Loucy (cell line): ENCODE measurements around the gene VPS35L.

Source experiments
- H2AFZ ChIP-seq: fragments of 200-600 bp; sonication (generic); 2 replicates; pipeline ENCODE4 v1.6.0; 2016; ENCODE audit warnings: antibody characterized with exemption, mild to moderate bottlenecking, low read length, moderate library complexity
- H3F3A ChIP-seq: fragments of 200-600 bp; 2 replicates; pipeline ENCODE4 v1.6.0; 2016; ENCODE audit warnings: antibody characterized with exemption, low read depth, mild to moderate bottlenecking
- H3K27me3 ChIP-seq: fragments of 200-600 bp; sonication (generic); 2 replicates; pipeline ENCODE4 v1.6.1; 2014; ENCODE audit warnings: low read length, mild to moderate bottlenecking; ENCODE audit not compliant: insufficient read depth, poor library complexity, severe bottlenecking
- H3K36me3 ChIP-seq: fragments of 200-600 bp; sonication (generic); 2 replicates; pipeline ENCODE4 v1.6.1; 2016; ENCODE audit warnings: low read length; ENCODE audit not compliant: insufficient read depth
- H3K4me1 ChIP-seq: fragments of 200-600 bp; sonication (generic); 2 replicates; pipeline ENCODE4 v1.5.1; 2014; ENCODE audit warnings: low read length, mild to moderate bottlenecking; ENCODE audit not compliant: insufficient read depth, poor library complexity, severe bottlenecking
- H3K4me2 ChIP-seq: fragments of 200-600 bp; sonication (generic); 2 replicates; pipeline ENCODE4 v1.6.0; 2014; ENCODE audit warnings: antibody characterized with exemption, low read length, low read depth, mild to moderate bottlenecking; ENCODE audit not compliant: poor library complexity, severe bottlenecking
- H3K4me3 ChIP-seq: fragments of 200-600 bp; sonication (generic); 2 replicates; pipeline ENCODE4 v1.5.1; 2014; ENCODE audit warnings: low read length, mild to moderate bottlenecking, mixed read lengths; ENCODE audit not compliant: poor library complexity, severe bottlenecking
- H3K79me2 ChIP-seq: fragments of 200-600 bp; sonication (generic); 2 replicates; pipeline ENCODE4 v1.6.1; 2014; ENCODE audit warnings: low read length; ENCODE audit not compliant: insufficient read depth
- H3K9ac ChIP-seq: fragments of 200-600 bp; sonication (generic); 2 replicates; pipeline ENCODE4 v1.6.0; 2014; ENCODE audit warnings: mild to moderate bottlenecking, low read depth, low read length, moderate library complexity; ENCODE audit not compliant: poor library complexity, severe bottlenecking
- H3K9me2 ChIP-seq: fragments of 200-600 bp; sonication (generic); replicated peaks from 2 replicates; pipeline ENCODE4 v1.6.1; 2016; ENCODE audit warnings: low read depth, low read length, mixed read lengths
- H3K9me3 ChIP-seq: fragments of 200-600 bp; sonication (generic); 2 replicates; pipeline ENCODE4 v1.6.1; 2014; ENCODE audit warnings: mild to moderate bottlenecking, antibody characterized with exemption, low read length, low read depth; ENCODE audit not compliant: insufficient read depth
- H4K20me1 ChIP-seq: fragments of 200-600 bp; sonication (generic); 2 replicates; pipeline ENCODE4 v1.6.0; 2014; ENCODE audit warnings: antibody characterized with exemption, low read length, mild to moderate bottlenecking; ENCODE audit not compliant: insufficient read depth, poor library complexity, severe bottlenecking
- CTCF ChIP-seq: fragments of 200-600 bp; sonication (generic); conservative IDR thresholded peaks from 2 replicates; pipeline ENCODE4 v1.5.1; 2014; ENCODE audit warnings: mild to moderate bottlenecking, antibody characterized with exemption, low read length
- EZH2phosphoT487 ChIP-seq: fragments of 200-600 bp; IDR thresholded peaks from 2 replicates; pipeline ENCODE4 v1.6.1; 2018; ENCODE audit warnings: antibody characterized with exemption, mild to moderate bottlenecking, moderate library complexity, borderline replicate concordance

VPS35L gene

GRCh38 chr16:19717741-19718623 lies 162.5 kb downstream of the VPS35L start, which contains the start of the genes IQCK and KNOP1:
Gene IQCK (plus strand): TSS chr16:19718271. CDS start chr16:19718307, 36 bp downstream.
Gene KNOP1 (minus strand): TSS chr16:19718227. CDS start chr16:19715035, 3,192 bp downstream.
- TF ChIP-seq EZH2phosphoT487 = no peak
- no peak for TF ChIP-seq CTCF
- Histone ChIP-seq H3K27me3 (no peaks in the 10 kb centered on the region), H3K4me3 (peak within 1 kb of the TSS; percentile 96), H4K20me1 (no peaks in the 10 kb centered on the region), H3F3A (no peaks in the 10 kb centered on the region; the same call in 1 of the 2 replicates), H3K9me2 (no peaks in the 10 kb centered on the region), H2AFZ (peak within 1 kb of the TSS; percentile 94), H3K4me1 (peaks cover 26% of the 10 kb centered on the region), H3K79me2 (peaks cover 28% of the 10 kb centered on the region), H3K36me3 (no peaks in the 10 kb centered on the region), H3K9me3 (no peaks in the 10 kb centered on the region), H3K4me2 (peak within 1 kb of the TSS; percentile 88), H3K9ac (peak within 1 kb of the TSS; percentile 95)

GRCh38 chr16:19718624-19718965 lies 163.1 kb downstream of the VPS35L start:
- H3F3A ChIP-seq = no peaks in the 10 kb centered on the region; the same call in 1 of the 2 replicates
- peaks cover 26% of the 10 kb centered on the region for H3K4me1 ChIP-seq
- no peaks in the 10 kb centered on the region for H3K9me3 ChIP-seq
- H2AFZ ChIP-seq = peak overlapping the region; percentile 94
- H4K20me1 ChIP-seq = no peaks in the 10 kb centered on the region
- no peak for TF ChIP-seq EZH2phosphoT487
- H3K4me2 ChIP-seq = peak overlapping the region; percentile 88
- no peaks in the 10 kb centered on the region for H3K36me3 ChIP-seq
- H3K9me2 ChIP-seq = no peaks in the 10 kb centered on the region
- no peaks in the 10 kb centered on the region for H3K27me3 ChIP-seq
- H3K9ac ChIP-seq = peak overlapping the region; percentile 95
- peaks cover 28% of the 10 kb centered on the region for H3K79me2 ChIP-seq
- H3K4me3 ChIP-seq = peak overlapping the region; percentile 96

- Histone ChIP-seq H3F3A (no peaks in the 10 kb centered on the region; the same call in 1 of the 2 replicates), H3K36me3 (no peaks in the 10 kb centered on the region), H3K9ac (no peak overlapping the region), H3K4me3 (no peak overlapping the region), H3K79me2 (peaks cover 5% of the 10 kb centered on the region), H4K20me1 (no peaks in the 10 kb centered on the region), H3K9me3 (no peaks in the 10 kb centered on the region), H3K4me1 (peaks cover 9% of the 10 kb centered on the region), H3K27me3 (no peaks in the 10 kb centered on the region), H3K9me2 (no peaks in the 10 kb centered on the region), H2AFZ (no peak overlapping the region), H3K4me2 (no peak overlapping the region)
- TF ChIP-seq EZH2phosphoT487 = no peak
- no peak for TF ChIP-seq CTCF
Observed at GRCh38 chr16:19722269-19722952, 166.9 kb downstream of the VPS35L start.
